NCI-H2107 treated with DMSO at 0.1 percent for 48 hours (cell line): ENCODE data around the gene CR1.
"Not testable (repeated sequence)": the region's sequence is repeated elsewhere in the genome, so short reads cannot be mapped to it uniquely, and the experiment has no call there.

Source experiments
- DNase-seq: peaks from one replicate; lab custom pipeline; 2025; ENCODE audit not compliant: unreplicated experiment; lab: John Stamatoyannopoulos, UW

CR1 gene

DNA sequence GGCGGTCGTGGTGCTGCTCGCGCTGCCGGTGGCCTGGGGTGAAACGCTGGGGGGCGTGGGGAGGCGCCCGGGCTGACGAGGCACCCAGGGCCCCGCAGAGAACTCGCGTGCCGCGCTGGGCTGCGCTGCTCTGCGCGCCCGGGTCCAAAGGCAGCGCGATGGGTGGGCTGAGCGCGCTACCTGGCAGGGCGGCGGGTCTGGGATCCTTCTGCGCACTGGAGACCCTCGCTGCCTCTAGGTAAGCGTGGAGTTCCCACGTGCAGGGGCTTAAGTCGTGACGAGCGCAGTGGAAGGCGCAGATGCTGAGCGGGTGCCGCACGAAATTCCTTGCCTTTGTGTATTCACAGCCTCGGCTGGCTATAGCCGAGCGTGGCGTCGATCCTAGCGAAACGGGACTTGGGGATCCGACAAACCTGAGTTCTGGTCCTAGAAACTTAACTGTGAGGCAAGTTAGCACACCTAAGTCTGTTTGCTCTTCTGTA lies 173.6 kb downstream of the CR1 start:
- no peak for DNase-seq

DNA sequence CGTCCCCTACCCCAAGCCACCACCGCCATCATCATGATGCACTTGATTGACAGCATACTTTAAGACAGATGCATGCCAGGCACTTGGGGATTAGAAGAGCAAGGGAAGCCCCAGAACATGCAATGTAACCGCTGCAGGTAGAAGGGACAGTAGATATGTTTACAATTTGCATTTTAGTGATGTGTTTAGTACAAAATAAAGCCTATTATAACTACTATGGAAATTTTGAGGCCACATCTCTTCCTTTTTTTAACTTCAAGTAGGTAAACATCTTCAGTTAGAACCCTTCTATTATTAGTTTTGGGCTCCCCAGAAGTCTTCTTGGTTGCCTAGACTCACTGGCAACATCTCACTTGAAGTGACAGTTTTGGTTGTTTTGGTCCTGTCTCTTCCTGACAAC lies 174.2 kb downstream of the CR1 start:
- no peak for DNase-seq

- DNase-seq: no peak
These were observed 175.0 kb downstream of the CR1 start for GRCh38 chr1:207670997-207671396.

DNA sequence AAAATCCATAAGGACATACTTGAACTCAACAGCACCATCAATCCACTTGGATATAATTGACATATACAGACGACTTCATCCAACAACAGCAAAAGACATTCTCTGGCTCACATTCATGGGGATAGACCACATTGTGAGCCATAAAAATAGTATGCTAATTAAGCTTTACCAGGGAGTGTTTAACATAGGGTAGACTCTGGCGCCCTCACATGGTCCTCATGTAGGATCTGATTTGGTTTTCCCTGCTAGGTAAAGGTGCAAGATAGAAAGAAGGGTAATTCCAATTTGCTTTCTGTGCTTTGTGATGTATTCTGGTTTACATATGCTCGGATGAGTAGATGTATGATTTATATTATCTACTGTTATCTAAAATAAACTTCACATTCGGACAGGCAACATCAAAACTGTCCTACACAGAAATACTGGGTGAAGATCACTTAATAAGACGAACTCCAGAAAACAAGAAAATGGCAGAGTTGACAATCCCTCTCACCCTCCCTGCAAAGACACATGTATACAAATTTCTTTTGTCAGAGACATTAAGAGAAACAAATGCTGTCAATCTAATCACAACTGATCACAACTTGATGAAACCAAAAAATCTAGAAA lies 176.7 kb downstream of the CR1 start:
- peak; percentile 88 for DNase-seq

- no peak for DNase-seq
These were observed 177.4 kb downstream of the CR1 start for GRCh38 chr1:207673399-207673798.

GRCh38 chr1:207676153-207676552 lies 180.2 kb downstream of the CR1 start:
- no peak for DNase-seq

DNA sequence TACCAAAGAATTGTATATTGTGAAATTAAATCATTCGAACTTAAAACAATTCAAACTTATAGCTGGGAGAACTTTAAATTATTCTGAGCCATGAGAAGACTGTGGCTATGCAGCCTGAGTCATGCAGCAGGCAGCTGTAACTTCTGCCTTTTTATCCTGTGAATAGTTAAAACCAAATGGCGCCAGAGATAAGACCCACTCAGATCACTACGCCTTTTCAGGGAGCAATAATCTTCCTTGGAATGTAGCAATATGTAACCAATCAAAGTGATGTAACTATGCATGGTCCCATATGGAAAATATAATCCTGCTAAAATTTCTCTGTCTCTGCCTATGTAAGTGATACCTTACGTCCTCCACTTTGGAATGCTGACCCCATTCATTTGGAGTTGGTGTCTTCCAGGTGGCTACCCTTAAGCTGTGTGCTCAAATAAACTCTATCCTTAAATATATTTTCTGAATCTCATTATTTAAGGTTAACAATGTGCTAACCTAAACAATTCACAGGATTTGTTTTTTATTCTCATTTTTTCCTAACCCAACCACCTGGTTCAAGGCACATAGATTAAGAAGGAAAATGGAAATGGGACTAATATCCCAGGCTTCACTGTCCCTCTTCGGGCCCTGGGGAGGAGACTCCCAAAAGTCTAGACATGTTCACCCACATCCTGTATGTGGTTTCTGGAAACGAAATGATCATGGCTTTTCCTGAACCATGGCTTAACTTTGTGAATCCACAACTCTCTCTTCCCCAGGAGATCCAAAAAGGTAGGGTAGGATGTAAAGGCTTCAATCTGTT lies 184.8 kb downstream of the CR1 start:
- not testable (repeated sequence) for DNase-seq

DNA sequence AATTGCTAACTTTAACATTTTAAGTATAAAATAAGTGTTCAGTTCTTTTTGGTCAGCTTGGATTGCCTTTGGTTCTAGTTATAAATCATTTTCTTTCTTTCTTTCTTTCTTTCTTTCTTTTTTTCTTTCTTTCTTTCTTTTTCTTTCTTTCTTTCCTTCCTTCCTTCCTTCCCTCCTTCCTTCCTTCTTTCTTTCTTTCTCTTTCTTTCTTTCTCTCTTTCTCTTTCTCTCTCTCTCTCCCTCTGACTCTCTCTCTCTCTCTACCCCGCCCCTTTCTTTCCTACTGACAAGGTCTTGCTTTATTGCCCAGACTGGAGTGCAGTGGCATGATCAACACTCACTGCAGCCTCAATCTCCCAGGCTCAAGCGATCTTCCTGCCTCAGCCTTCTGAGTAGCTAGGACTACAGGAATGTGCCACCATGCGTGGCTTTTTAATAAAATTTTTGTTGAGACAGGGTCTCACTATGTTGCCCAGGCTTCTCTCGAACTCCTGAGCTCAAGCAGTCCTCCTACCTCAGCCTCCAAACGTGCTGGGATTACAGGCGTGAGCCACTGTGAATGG lies 187.0 kb downstream of the CR1 start:
- DNase-seq: not testable (repeated sequence)

- not testable (repeated sequence) for DNase-seq
These were observed 194.6 kb downstream of the CR1 start for GRCh38 chr1:207690551-207690950.

- no peak for DNase-seq
These were observed 195.1 kb downstream of the CR1 start for GRCh38 chr1:207691010-207691409.
